H1 (cell line): ENCODE data around the gene P2RY14. TPM values are rescaled to one million over a fixed set of nuclear protein-coding genes. Genes with fewer than 3 reads are reported as not detected.

ENCODE experiments used
- CTCF ChIA-PET: fragments of 300-600 bp; sonication (Branson Sonifier 250); formaldehyde crosslinking; loops from one replicate; lab custom pipeline; 2021; ENCODE audit not compliant: partially characterized antibody; lab: Charles Lee
- POLR2A ChIA-PET: fragments of 300-600 bp; sonication (Branson Sonifier 250); formaldehyde crosslinking; loops from one replicate; lab custom pipeline; 2021; ENCODE audit warnings: inconsistent platforms; ENCODE audit not compliant: partially characterized antibody; lab: Charles Lee
- DNase-seq, 2 experiments: peaks; one replicate each; pipeline versions ENCODE4 v3.0.0 to v3.0.0-alpha.2; 2010 to 2022; ENCODE audit warnings: low spot score in 2 of 2, low read depth in 1 of 2, mixed read lengths in 1 of 2
- FAIRE-seq: peaks from 2 replicates; lab custom pipeline; 2011; peaks lifted over from hg19 to GRCh38; lab: Jason Lieb, UNC
- H2AFZ ChIP-seq: 2 replicates; pipeline ENCODE4 v1.8.1; 2012; ENCODE audit warnings: low read length, inconsistent platforms
- H2AK5ac ChIP-seq: 2 replicates; pipeline ENCODE4 v1.6.1; 2013; ENCODE audit warnings: low read depth, low read length
- H2BK120ac ChIP-seq: replicated peaks from 2 replicates; pipeline ENCODE3; 2013; ENCODE audit warnings: low read depth, low read length, inconsistent platforms
- H2BK12ac ChIP-seq: 2 replicates; pipeline ENCODE4 v1.6.1; 2013; ENCODE audit warnings: low read depth, low read length
- H2BK15ac ChIP-seq: 2 replicates; pipeline ENCODE4 v1.6.1; 2013; ENCODE audit warnings: low read length
- H2BK20ac ChIP-seq: 2 replicates; pipeline ENCODE4 v1.6.1; 2013; ENCODE audit warnings: low read length
- H2BK5ac ChIP-seq: 2 replicates; pipeline ENCODE4 v1.6.1; 2013; ENCODE audit warnings: low read depth, low read length
- H3K14ac ChIP-seq: 2 replicates; pipeline ENCODE4 v1.6.1; 2013; ENCODE audit warnings: inconsistent platforms; ENCODE audit not compliant: insufficient read length
- H3K18ac ChIP-seq: 2 replicates; pipeline ENCODE4 v1.6.1; 2013; ENCODE audit warnings: low read length; ENCODE audit errors: extremely low read depth
- H3K23ac ChIP-seq: 2 replicates; pipeline ENCODE4 v1.6.1; 2013; ENCODE audit warnings: inconsistent platforms; ENCODE audit not compliant: insufficient read length
- H3K23me2 ChIP-seq: 2 replicates; pipeline ENCODE4 v1.6.1; 2013; ENCODE audit warnings: low read depth, low read length
- H3K27ac ChIP-seq: 2 replicates; pipeline ENCODE4 v1.6.1; 2011; ENCODE audit warnings: low read depth, low read length, inconsistent platforms
- H3K27me3 ChIP-seq, 4 experiments: replicated peaks in 1 of 4; 1 replicate in 1 of 4; 2 replicates in 3 of 4; pipeline versions ENCODE4 v1.6.1 to v1.8.1; 2011 to 2013; ENCODE audit warnings: low read length in 3 of 4, mild to moderate bottlenecking in 3 of 4, inconsistent platforms in 2 of 4, mixed read lengths in 2 of 4, moderate library complexity in 1 of 4; ENCODE audit not compliant: control insufficient read depth in 3 of 4, insufficient read depth in 3 of 4; ENCODE audit errors: extremely low read depth in 1 of 4
- H3K36me3 ChIP-seq, 4 experiments: 2 replicates each; pipeline versions ENCODE4 v1.6.1 to v1.8.1; 2011 to 2013; ENCODE audit warnings: mild to moderate bottlenecking in 4 of 4, low read length in 3 of 4, moderate library complexity in 2 of 4, control low read depth in 1 of 4, inconsistent platforms in 1 of 4; ENCODE audit not compliant: insufficient read depth in 4 of 4, control insufficient read depth in 2 of 4
- H3K4ac ChIP-seq: replicated peaks from 2 replicates; pipeline ENCODE3; 2013; ENCODE audit warnings: low read length, low read depth, mixed read lengths, inconsistent platforms; ENCODE audit not compliant: insufficient read length
- H3K4me1 ChIP-seq, 4 experiments: replicated peaks in 1 of 4; 1 replicate in 1 of 4; 2 replicates in 3 of 4; pipeline versions ENCODE4 v1.6.1 to v1.8.1; 2011 to 2013; ENCODE audit warnings: low read length in 3 of 4, inconsistent platforms in 2 of 4, mixed read lengths in 1 of 4; ENCODE audit not compliant: insufficient read depth in 4 of 4, control insufficient read depth in 3 of 4
- H3K4me2 ChIP-seq, 2 experiments: 2 replicates each; pipeline versions ENCODE4 v1.6.1 to v1.8.1; 2011 to 2013; ENCODE audit warnings: low read depth in 2 of 2, low read length in 2 of 2, control low read depth in 1 of 2, inconsistent platforms in 1 of 2, mild to moderate bottlenecking in 1 of 2; ENCODE audit not compliant: insufficient read depth in 1 of 2
- H3K4me3 ChIP-seq, 4 experiments: fragments of 200-600, 300-600 bp in 1 of 4; sonication (generic), shearing (Covaris generic), sonication (Bioruptor Twin) in 1 of 4; 2 replicates each; pipeline versions ENCODE4 v1.5.1 to v1.8.1; 2011 to 2016; ENCODE audit warnings: low read length in 4 of 4, low read depth in 3 of 4, control low read depth in 2 of 4, inconsistent platforms in 2 of 4, mild to moderate bottlenecking in 2 of 4, mixed read lengths in 1 of 4, moderate library complexity in 1 of 4; ENCODE audit not compliant: insufficient read depth in 2 of 4; ENCODE audit errors: extremely low read depth in 1 of 4
- H3K56ac ChIP-seq: replicated peaks from 2 replicates; pipeline ENCODE3; 2013; ENCODE audit warnings: low read depth, mild to moderate bottlenecking, mixed read lengths, low read length, inconsistent platforms; ENCODE audit not compliant: insufficient read length
- H3K79me1 ChIP-seq: 2 replicates; pipeline ENCODE4 v1.6.1; 2013; ENCODE audit warnings: low read depth, low read length, control low read depth
- H3K79me2 ChIP-seq, 2 experiments: 2 replicates each; pipeline versions ENCODE4 v1.6.1 to v1.8.1; 2012 to 2013; ENCODE audit warnings: low read length in 2 of 2, mild to moderate bottlenecking in 2 of 2, inconsistent platforms in 1 of 2; ENCODE audit not compliant: insufficient read depth in 2 of 2, control insufficient read depth in 1 of 2
- H3K9ac ChIP-seq, 4 experiments: replicated peaks in 1 of 4; 1 replicate in 1 of 4; 2 replicates in 3 of 4; pipeline versions ENCODE4 v1.6.1 to v1.8.1; 2011 to 2013; ENCODE audit warnings: low read depth in 3 of 4, low read length in 3 of 4, control low read depth in 2 of 4, mild to moderate bottlenecking in 2 of 4, moderate library complexity in 2 of 4, inconsistent platforms in 1 of 4; ENCODE audit errors: extremely low read depth in 1 of 4
- H3K9me3 ChIP-seq, 2 experiments: 2 replicates each; pipeline versions ENCODE4 v1.6.1 to v1.8.1; 2012 to 2013; ENCODE audit warnings: mild to moderate bottlenecking in 2 of 2, moderate library complexity in 2 of 2, control low read depth in 1 of 2, inconsistent platforms in 1 of 2, low read depth in 1 of 2, low read length in 1 of 2, mixed read lengths in 1 of 2; ENCODE audit not compliant: insufficient read depth in 2 of 2
- H4K20me1 ChIP-seq, 2 experiments: replicated peaks in 1 of 2; 2 replicates each; pipeline versions ENCODE3 to v1.8.1; 2011 to 2013; ENCODE audit warnings: inconsistent platforms in 2 of 2, low read length in 2 of 2, mild to moderate bottlenecking in 1 of 2; ENCODE audit not compliant: insufficient read depth in 2 of 2, control insufficient read depth in 1 of 2
- H4K5ac ChIP-seq: 2 replicates; pipeline ENCODE4 v1.6.1; 2013; ENCODE audit warnings: low read length, low read depth, mixed read lengths, inconsistent platforms; ENCODE audit not compliant: insufficient read length
- H4K8ac ChIP-seq: 2 replicates; pipeline ENCODE4 v1.8.0; 2013; ENCODE audit warnings: mild to moderate bottlenecking, moderate library complexity, low read length, inconsistent platforms; ENCODE audit not compliant: insufficient read depth; ENCODE audit errors: extremely low read depth
- H4K91ac ChIP-seq: replicated peaks from 2 replicates; pipeline ENCODE3; 2013; ENCODE audit warnings: low read length, mixed read lengths, inconsistent platforms; ENCODE audit not compliant: insufficient read length
- JUN ChIP-seq: IDR thresholded peaks from 2 replicates; pipeline ENCODE4 v1.6.1; 2011; ENCODE audit warnings: low read depth, mild to moderate bottlenecking, improper control_type of control experiment, low read length
- POLR2A ChIP-seq, 2 experiments: IDR thresholded peaks; 1 replicate in 1 of 2; 2 replicates in 1 of 2; pipeline ENCODE4 v1.6.1; 2011; ENCODE audit warnings: low read depth in 2 of 2, low read length in 2 of 2, mild to moderate bottlenecking in 2 of 2; ENCODE audit errors: control extremely low read depth in 1 of 2
- SUZ12 ChIP-seq: fragments of 200-600 bp; sonication (generic); IDR thresholded peaks from 2 replicates; pipeline ENCODE4 v1.6.1; 2012; ENCODE audit warnings: mild to moderate bottlenecking, inconsistent platforms, low read length, moderate library complexity, mixed read lengths
- WGBS, 2 experiments: shearing (Covaris generic) in 1 of 2; methylation state at CpG; one replicate each; pipeline versions ENCODE4 v1.1.6 to v1.1.7; 2013 to 2015; ENCODE audit warnings: low lambda C conversion rate in 2 of 2, mixed read lengths in 2 of 2, inconsistent platforms in 1 of 2, low coverage in 1 of 2, missing lambda C conversion rate in 1 of 2; ENCODE audit not compliant: insufficient replicate concordance in 2 of 2, insufficient coverage in 1 of 2, insufficient read length in 1 of 2; ENCODE audit errors: extremely low coverage in 1 of 2, missing lambda C conversion rate in 1 of 2; 5-methylcytosine and 5-hydroxymethylcytosine counted together
- polyA plus RNA-seq, 7 experiments: library from polyadenylated mRNA; depleted of rRNA in 3 of 7; stranded (reverse) in 5 of 7; unstranded in 2 of 7; fragments of >200 nt in 5 of 7; fragments of 200-250 nt in 2 of 7; gene quantifications; 1 replicate in 5 of 7; 2 replicates in 1 of 7; 4 replicates in 1 of 7; pipeline versions ENCODE4 v1.2.1 to v1.2.3, GENCODE V29; 2011 to 2013; ENCODE audit warnings: missing spikeins in 2 of 7, mixed read lengths in 2 of 7
- total RNA-seq: library from RNA; stranded (reverse); fragmentation: NEBNext Ultra II Directional; extraction: Animal tissue kit (Norgen Biotek cat#: 25700); gene quantifications from 2 replicates; pipeline ENCODE4 v1.2.1, GENCODE V29; 2021

P2RY14 gene
- total and polyA plus RNA-seq, 2 of the 8 experiments (the other 6 are each of a cell fraction or from before 2014, with no cell fraction given) = not detected

- Histone ChIP-seq H3K27me3 (no peaks in the 10 kb centered on the region), H3K18ac (no peak overlapping the region), H3K4me3 (no peak overlapping the region), H2AFZ (no peak overlapping the region), H2BK120ac (no peak overlapping the region), H3K9ac (no peak overlapping the region), H2BK5ac (no peak overlapping the region), H3K4me1 (no peaks in the 10 kb centered on the region; a peak in 1 of 7 replicates), H3K79me1 (no peaks in the 10 kb centered on the region), H3K56ac (no peak overlapping the region)
- WGBS, 2 experiments = 88% methylated on average over 4 of the region's 4 CpGs; no CpG with 5 or more reads in 1 of the 2 experiments
- TF ChIP-seq JUN (no peak), SUZ12 (no peak), POLR2A (IDR thresholded peaks at IDR 0.05; ENCODE audit: control extremely low read depth in 1 of 2, low read depth in 2 of 2, low read length in 2 of 2) (no peak)
- TF ChIP-seq, all 59 proteins: peak for 0
- H2AK5ac ChIP-seq = no peak overlapping the region
- H3K27ac ChIP-seq = no peak overlapping the region
- no peak overlapping the region for H3K4me2 ChIP-seq
- ChIA-PET POLR2A (no interaction called here), CTCF (interaction anchor here (1.0 to 9.3 kb wide), 5 partner anchors 9 to 56 kb away, joined by 4 to 155 read pairs (median 6); no protein-coding TSS in a partner anchor)
- H3K4ac ChIP-seq = no peak overlapping the region
- no peak overlapping the region for H4K5ac ChIP-seq
- no peaks in the 10 kb centered on the region for H3K23me2 ChIP-seq
- no peaks in the 10 kb centered on the region for H3K9me3 ChIP-seq
- no peak overlapping the region for H2BK12ac ChIP-seq
- no peak overlapping the region for H2BK15ac ChIP-seq
- no peaks in the 10 kb centered on the region for H3K36me3 ChIP-seq
- H3K79me2 ChIP-seq = no peaks in the 10 kb centered on the region
- H2BK20ac ChIP-seq = no peak overlapping the region
- H3K23ac ChIP-seq = no peak overlapping the region
- no peak for FAIRE-seq
- no peak overlapping the region for H3K14ac ChIP-seq
- no peak for DNase-seq
- H4K91ac ChIP-seq = no peak overlapping the region
- no peak overlapping the region for H4K8ac ChIP-seq
- peaks cover 0 to 1% of the 10 kb centered on the region in 2 experiments for H4K20me1 ChIP-seq
Observed at GRCh38 chr3:151283387-151283786, 5.0 kb upstream of the P2RY14 start.
